GM18868 (cell line): ENCODE measurements around the gene CLASRP.
"Not testable (repeated sequence)": the region's sequence is repeated elsewhere in the genome, so short reads cannot be mapped to it uniquely, and the experiment has no call there.

Source experiments
- ATAC-seq: cut with Tn5 transposase; IDR thresholded peaks from one replicate; pipeline ENCODE4 v1.9.1; 2021; ENCODE audit warnings: mild to moderate bottlenecking, moderate library complexity; ENCODE audit not compliant: unreplicated experiment

CLASRP gene

DNA sequence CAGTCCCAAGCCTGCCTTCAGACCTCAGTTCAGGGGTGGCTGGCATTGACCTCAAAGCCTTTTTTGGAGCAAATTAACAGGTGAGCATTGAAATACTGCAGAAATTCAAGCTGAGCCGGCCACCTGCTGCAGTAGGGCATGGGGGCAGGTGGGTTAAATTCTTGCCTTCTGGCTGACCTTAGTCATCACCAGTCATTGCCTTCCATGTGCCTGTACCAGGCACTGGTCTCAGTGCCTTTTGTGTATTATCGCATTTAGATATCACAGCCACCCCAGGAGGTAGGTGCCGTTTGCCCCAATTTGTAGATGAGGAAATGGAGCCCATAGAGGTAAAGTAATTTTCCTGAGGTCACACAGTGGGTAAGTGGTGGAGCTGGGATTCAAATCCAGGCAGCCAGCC is 61.4 kb downstream of the CLASRP start:
- no peak for ATAC-seq

DNA sequence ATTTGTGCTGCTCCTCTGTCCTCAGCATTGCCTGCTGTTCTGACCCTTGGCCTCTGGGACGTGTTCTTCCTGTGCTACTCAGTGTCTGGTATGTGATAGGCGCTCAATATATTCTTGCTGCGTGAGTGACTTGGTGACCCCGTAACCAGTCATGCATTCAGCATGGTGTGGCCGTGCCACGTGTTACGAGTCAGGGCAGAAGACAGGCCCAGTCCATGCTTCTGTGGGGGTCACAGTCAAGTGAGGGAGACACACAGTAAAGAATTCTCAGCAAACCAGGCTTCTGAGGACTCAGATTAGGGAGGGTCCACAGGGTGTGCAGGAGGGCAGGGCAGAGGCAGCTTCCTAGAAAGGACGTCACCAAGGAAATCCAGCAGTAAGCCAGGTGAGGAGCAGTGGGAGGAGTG is 62.0 kb downstream of the CLASRP start:
- ATAC-seq: no peak

DNA sequence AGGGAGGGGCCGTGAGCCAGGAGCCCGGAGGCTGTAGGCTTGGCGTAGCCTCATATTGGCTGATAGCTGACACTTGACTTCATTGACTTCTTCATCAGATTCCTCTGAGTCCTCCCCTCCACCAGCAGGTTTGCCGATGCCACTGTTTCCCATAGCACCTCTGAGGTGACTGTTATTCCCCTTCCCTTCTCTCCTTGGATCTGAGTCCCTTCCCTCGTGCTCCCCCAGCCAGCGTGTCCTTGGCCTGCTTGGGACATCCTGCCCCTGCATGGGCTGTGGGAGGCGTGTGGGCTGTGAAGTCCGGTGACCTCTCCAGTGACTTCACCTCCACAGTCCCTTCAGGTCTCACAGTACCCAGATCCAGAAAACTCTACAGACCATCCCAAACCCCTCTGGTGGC is 63.0 kb downstream of the CLASRP start:
- no peak for ATAC-seq

DNA sequence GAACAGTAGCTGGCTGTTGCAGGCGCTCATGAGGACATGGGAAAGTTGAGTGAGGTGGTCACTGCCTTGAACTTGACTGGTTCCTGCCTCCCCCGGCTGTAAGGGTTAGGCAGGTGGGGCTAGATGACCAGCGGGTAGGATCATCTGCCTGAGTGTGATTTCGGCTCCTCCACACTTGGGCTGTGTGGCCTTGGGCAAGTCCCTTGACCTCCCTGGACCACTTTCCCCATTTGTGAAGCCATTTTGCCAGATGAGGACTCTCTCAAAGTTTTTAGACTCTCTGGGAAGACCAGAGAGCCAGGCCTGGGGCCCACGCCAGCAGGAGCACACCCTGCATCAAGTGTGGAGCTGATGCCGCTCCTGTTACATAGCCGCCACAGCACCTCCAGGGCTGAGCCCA is 63.6 kb downstream of the CLASRP start:
- ATAC-seq: no peak

DNA sequence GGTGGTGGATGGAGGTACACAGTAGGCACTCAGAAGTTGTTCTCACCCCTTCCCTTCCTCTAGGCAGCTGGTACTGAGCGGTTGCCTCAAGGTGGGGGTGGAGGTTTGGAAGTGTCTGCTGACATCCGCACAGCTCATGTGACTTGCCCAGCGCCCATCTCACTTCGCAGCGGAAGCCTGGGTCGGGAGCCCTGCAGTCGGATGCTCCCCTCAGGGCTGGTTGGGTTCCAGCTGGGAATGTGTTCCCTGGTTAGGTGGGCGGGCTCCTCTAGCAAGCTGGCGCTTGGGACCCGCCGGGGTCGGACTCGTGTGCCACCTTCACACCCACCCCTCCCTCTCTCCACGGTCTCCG is 64.3 kb downstream of the CLASRP start:
- ATAC-seq: no peak

DNA sequence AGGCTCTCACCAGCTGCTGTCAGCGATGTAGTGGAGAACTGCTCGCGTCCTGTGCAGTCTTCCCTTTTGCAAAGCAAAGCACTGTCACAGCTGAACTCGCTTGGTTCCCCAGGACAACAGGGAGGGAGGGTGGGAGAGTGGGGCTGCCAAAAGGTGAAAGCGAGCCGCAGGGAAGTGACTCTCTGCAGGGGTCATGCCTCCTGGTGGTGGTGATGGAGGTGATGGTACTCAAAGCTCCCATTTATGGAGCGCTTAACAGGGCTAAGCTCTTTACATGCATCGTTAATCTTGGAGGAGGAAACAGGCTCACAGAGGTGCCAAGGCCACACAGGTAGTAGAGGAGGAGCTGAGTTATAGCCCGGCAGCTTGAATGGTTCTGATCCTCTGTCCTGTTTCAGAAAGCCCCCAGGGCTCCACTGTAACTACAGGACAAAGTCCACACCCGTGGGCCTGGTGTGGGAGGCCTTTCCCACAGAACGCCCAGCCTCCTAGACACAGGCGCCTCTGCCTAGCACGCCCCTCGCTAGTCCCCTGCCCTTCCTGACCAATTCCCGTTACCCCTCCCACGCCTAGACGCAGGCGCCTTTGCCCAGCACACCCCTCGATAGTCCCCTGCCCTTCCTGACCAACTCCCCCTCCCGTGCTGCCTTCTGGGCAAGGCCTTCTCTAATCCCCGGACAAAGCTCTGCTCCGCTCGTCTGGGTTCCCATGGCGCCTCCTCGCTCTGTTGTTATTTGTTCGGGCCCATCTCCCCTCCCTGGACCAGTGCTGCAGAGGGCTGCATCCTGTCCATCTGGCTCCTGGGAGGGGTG is 64.9 kb downstream of the CLASRP start:
- no peak for ATAC-seq

DNA sequence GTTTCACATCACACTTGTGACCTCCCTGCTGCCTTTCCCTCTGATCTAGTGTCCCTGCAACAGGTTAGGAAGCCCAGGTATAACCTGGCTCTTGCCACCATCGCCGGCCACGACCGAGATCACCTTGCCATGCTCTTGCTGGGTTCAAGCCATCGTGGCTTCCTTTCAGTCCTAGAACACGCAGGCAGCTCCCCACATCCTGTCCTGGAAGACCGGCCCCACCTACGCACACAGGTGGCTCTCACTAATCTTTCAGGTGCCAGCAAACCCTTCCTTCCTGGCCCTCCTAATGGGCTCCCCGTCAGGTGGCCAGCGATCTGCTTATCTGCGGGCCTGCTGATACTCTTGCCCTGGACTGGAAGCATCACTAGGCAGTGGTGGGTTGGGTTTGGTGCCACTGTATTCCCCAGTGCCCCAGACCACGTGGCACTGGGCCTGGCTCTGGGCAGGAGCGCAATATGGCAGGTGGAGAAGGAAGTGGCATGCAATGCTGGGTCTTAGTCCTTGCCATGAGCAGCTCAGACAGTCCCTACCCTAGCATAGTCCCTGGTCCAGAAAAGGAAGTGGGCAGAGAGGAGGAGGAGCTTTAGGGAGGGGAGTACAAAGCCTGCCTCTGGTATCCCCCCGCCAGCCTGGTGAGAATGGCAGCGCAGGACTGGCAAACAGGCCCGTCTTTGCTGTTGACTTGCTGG is 66.0 kb downstream of the CLASRP start:
- ATAC-seq: no peak

DNA sequence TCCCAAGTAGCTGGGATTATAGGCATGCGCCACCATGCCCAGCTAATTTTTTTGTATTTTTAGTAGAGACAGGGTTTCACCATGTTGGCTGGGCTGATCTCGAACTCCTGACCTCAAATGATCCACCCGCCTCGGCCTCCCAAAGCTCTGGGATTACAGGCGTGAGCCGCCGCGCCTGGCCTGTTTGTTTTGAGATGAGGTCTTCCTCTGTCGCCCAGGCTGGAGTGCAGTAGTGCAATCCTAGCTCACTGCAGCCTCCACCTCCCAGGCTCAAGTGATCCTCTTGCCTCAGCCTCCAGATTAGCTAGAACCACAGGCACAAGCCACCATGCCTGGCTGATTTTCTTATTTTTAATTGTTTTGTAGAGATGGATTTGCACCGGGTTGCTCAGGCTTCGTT is 67.5 kb downstream of the CLASRP start:
- not testable (repeated sequence) for ATAC-seq

DNA sequence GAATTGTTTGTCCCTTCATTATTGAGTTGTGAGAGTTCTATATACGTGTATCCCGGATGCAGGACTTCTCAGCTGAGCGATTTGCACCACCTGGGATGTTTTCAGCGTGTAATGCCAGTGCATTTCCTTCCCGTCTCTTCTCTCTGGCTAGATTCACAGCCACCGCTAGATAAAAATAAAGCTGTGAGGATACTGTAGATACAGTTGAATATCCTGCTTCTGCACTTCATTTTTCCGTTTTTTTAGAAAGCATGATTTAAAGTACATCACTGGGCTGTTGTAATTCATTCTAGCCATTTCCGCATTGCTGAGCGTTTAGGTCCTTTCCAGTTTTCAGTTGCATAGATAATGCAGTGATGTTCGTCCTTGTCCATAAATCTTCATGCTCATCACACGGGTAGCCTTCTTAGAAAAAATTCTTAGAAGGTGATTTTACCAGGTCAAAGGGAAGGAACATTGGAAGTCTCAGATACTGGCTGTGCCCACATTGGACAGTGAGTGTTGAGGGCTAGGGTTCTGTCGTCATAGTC is 68.8 kb downstream of the CLASRP start:
- ATAC-seq: no peak

DNA sequence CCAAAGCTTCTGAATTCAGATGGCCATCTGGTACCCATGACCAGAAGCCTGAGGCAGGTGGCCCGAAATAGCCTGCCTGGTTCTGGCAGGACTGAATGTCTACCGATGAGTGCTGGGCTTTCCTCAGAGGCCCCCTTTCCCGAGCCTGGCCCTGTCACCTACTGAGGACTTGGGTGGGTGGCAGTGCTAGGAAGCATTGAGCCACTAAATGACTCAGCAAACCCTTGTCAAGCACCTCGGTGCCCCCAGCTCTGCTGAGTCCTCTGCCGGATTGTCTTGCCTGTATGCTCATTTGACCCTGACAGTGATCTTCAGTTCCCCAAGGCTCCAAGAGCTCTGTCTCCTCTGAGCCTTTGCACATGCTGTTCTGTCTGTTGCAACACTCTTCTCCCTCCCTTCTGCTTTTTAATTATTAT is 72.0 kb downstream of the CLASRP start:
- no peak for ATAC-seq

DNA sequence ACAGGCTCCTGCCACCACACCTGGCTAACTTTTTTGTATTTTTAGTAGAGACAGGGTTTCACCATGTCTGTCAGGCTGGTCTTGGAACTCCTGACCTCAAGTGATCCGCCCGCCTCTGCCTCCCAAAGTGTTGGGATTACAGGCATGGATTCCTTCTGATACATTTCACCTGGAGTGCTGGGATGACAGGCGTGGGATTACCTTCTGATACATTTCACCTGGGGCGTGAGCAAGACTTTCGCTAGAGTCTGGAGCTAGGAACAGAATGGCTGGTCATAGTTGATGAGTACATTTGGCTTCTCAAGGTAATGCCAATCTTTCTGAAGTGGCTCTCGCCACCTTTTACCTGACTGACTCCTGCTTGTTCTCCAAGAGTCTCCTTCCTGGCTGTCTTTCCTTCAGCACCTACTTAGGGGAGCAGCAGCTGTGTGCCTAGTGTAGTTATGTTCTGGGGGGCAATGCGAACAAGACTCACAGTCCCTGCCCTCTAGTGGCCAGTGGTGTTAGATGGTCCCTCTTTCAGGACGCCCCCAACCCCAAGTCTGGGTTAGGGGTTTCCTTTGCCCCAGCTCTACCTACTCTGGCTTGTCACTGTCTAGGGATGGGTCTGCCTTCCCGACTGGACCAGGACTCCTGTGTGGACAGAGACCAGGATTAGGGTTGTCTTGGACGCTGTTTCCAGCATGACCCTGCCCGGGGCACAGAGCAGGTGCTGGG is 73.4 kb downstream of the CLASRP start:
- ATAC-seq: no peak

DNA sequence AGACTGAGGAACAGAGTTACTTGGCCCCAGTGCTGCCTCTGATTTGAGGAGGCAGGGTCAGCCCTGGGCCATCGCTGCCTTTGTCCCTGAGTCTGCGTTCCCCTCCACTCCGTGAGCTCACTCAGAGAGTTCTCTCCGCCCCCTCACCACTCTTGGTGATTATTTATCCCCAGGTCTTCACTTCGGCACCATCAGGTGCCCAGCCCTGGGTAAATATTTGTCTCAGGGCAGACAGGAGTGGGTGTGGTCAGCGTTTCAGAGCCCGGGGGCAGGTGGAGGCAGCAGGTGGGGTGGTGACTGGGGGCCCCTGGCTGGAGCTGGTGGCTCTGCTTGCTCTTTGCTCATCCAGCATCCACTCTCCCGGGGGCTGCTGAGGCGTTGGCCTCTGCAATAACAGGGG is 74.8 kb downstream of the CLASRP start:
- ATAC-seq: no peak

DNA sequence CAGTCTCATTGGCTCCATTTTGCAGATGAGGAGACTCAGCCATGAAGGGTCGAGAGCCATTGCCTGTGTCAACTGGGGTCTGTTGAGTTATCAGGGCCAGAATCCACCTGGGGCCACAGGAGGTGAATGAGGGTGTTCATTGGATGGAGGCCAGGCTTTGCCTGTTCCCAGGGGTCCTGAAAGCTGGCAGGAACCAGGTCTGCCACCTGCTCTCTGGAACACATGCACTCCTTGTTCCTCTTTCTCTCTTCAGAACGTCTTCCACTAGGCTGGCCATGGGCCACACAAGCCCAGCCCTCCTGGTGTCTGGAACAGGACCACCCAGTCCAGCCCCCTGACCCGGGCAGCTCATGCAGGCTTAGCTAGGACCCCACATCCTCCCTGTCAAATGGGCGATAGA is 75.3 kb downstream of the CLASRP start:
- ATAC-seq: no peak

DNA sequence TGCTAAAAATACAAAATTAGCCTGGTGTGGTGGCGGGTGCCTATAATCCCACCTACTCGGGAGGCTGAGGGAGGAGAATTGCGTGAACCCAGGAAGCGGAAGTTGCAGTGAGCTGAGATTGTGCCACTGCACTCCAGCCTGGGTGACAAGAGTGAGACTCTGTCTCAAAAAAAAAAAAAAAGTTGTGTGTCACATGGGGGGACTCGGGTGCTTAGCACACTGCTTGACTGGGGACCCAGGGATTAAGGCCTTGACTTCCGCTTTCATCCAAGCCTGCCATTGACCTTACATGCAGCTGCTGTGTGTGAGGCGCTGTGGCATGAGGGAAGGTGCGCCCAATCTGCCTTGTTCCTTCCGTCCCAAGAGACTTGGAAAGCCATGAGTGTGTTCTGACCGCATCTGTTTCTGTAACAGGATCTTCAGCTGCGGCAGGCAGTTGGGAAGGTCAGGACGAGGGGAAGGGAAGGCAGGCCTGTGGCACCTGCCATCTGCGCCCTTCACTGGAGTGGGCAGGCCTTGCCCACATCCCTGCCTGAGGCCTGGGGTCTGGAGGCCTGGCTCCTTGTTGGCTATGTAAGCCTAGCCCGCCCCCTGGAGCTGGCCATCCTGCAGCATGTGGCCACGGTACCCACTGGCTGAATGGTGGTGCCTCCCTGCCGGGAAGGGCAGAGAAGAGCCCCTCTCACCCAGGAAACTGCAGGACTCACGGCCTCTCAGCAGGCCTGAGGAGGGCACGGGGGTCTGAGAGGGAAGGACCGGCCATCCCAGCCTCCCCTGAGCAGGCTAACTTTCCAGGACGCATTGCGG is 77.2 kb downstream of the CLASRP start:
- no peak for ATAC-seq

DNA sequence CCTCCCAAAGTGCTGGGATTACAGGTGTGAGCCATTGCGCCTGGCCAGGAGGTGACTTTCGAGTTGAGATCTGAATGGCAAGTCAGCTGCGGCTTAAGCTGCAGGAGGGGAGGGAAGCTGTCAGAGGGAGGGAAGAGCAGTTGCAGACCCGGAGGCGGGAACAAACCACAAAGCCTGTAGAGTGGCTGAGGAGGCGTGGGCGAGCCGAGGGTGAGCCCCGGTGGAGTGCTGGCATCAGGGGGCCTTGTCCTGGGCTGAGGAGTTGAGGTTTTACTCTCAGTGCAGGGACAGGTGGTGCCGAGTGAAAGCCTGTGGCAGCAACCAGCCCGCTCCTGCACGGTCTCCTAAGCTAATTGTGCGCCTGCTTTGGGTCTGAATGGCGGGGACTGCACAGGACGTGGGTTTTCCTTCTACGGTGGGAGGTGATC is 78.3 kb downstream of the CLASRP start:
- ATAC-seq: no peak

DNA sequence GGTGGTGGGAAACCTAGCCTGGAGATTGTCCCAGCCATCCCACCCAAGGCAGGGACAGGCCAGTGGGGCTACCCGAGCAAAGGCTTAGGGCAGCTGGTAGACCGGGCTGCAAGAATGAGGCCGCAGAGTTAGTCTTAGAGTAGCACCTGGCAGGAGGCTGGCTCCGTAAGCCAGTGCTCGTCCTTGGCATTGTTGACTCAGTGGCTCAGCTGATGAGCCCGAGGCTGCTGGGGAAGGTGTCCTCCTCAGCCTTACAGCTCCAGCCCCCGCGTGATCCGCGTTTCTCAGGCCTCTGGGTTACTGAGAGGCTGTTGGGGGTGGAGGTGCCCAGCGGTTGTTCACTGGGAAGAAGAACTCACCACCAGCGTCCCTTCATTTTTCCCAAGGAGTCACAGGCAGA is 78.8 kb downstream of the CLASRP start:
- ATAC-seq: no peak

DNA sequence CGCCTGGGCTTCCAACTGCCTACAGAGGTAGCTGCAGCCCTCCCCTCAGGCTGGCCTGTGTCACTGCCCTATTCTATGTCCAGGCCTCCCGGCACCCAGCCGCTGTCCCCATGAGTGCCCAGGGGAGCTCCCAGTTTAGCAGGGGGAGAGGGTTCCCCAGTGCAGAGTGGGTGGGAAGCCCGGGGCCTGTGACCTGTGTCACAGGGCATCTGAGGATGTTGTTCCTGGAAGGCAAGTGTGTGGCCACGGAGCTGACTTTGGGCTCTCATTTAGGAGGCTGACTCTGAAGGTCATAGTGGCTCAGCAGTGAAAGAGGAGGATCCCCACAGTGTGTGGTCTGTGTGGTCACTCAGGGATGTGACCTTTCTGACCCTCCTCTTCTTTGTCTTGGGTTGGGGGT is 79.3 kb downstream of the CLASRP start:
- ATAC-seq: no peak

DNA sequence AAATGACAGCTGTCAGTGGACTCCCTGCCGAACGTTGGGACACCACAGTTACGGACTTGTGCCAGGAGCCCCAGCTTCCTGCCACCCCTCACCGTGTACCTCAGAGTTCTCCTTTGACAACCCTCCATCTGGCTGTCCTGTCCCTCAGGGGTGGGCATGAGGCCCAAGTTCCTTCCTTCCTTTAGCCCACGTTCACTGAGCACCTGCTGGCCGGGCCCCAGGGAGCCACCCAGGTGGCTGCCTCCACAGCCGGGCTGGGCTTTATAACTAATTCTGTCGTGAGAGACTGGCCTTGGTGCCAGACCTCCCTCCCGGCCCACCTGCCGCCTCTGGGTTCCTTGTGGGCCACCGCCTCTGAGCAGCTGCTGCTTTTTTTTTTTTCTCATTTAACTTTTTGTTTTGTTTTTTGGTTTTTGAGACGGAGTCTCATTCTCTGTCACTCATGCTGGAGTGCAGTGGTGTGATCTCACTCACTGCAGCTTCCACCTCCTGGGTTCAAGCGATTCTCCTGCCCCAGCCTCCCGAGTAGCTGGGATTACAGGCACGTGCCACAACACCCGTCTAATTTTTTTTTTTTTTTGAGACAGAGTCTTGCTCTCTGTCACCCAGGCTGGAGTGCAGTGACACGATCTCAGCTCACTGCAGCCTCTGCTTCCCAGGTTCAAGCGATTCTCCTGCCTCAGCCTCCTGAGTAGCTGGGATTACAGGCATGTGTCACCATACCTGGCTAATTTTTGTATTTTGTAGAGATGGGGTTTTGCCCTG is 79.9 kb downstream of the CLASRP start:
- not testable (repeated sequence) for ATAC-seq

DNA sequence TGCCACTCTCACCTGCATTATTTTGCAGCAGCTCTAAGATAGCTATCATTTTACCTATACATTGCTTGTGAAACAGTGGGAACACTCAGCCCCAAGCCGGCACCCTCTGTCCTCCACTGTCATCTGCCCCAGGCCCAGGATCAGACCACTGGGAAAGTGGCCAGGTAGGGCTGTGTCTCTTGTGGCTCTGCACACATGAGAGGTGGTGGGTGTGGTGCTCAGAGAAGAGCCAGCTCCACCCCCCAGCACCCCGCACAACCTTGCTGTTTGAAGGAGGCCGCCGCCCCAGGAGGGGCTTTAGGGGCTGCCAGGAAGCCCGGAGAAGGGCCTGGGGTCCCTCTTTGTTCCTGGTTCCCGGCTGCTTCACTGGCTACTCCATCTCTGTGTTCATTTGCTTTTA is 80.7 kb downstream of the CLASRP start:
- ATAC-seq: no peak
